HG02571 (cell line): ENCODE measurements around the gene CNOT6L.

ENCODE experiments used
- ATAC-seq: cut with Tn5 transposase; IDR thresholded peaks from one replicate; pipeline ENCODE4 v1.9.1; 2021; ENCODE audit warnings: mild to moderate bottlenecking, moderate library complexity; ENCODE audit not compliant: unreplicated experiment

CNOT6L gene

GRCh38 chr4:77714514-77714913 is 104.7 kb downstream of the CNOT6L start:
- no peak for ATAC-seq

- no peak for ATAC-seq
Observed at GRCh38 chr4:77713884-77714283, 105.3 kb downstream of the CNOT6L start.

- no peak for ATAC-seq
Observed at GRCh38 chr4:77712675-77713074, 106.5 kb downstream of the CNOT6L start.

DNA sequence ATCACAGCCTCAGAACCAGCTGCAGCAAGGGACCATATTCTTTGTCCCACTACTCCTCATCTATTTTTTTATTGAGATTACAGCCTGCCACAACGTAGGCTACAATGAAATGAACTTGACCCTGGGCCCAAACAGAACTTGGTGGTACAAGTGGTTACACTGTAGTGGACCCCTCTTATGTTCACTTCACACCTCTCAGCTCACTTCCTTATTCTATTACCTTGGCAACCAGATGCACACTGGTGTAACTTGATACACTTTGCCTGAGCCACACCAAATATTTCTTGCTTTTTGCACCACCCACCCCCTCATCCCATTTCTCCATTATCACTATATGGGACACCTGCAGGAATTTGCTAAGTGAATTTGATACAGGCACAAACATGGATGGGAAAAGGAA is 107.7 kb downstream of the CNOT6L start:
- no peak for ATAC-seq

- no peak for ATAC-seq
Observed at GRCh38 chr4:77710684-77711083, 108.5 kb downstream of the CNOT6L start.

- no peak for ATAC-seq
Observed at GRCh38 chr4:77710059-77710458, 109.1 kb downstream of the CNOT6L start.

- no peak for ATAC-seq
Observed at GRCh38 chr4:77706717-77707116, 112.5 kb downstream of the CNOT6L start.

DNA sequence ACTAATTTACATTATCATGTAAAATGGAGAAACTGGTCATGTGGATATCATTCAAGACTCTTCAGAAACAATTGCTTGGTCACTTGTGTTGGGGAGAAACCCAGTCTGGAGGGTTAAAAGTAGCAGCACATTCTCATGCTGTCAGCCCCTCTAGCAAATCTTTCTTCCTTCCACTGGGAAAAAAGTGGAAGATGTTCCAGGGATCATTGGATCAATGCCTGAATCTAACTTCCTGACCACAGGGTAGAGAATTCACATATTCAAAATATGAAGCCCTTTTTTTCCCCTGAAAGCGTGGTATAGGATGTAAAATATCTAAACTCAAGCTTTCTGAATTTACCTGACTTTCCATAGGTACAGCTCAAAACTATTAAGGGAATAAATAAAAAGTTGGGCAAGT is 115.5 kb downstream of the CNOT6L start:
- no peak for ATAC-seq

GRCh38 chr4:77701121-77701520 is 118.0 kb downstream of the CNOT6L start:
- ATAC-seq = no peak

- no peak for ATAC-seq
Observed at GRCh38 chr4:77699731-77700210, 119.4 kb downstream of the CNOT6L start.

- no peak for ATAC-seq
Observed at GRCh38 chr4:77697860-77698590, 121.1 kb downstream of the CNOT6L start.

DNA sequence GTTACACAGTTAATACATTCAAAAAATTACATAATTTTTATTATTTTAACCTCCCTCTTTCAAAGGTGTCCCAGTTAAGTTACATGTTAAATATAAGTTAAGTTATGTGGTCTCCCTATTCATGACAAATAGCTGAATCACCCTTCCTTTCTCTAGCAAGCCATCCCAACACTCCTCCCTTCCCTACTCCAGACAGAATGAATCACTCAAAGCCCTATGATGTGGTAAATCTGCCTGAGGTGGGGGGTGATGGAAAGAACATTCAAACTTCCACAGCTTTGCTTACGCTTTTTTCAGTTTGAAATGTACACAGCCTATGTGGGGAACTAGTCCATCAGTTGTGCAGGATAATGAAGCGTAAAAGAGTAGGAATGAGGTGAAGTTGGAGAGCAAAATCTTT is 123.4 kb downstream of the CNOT6L start:
- no peak for ATAC-seq

DNA sequence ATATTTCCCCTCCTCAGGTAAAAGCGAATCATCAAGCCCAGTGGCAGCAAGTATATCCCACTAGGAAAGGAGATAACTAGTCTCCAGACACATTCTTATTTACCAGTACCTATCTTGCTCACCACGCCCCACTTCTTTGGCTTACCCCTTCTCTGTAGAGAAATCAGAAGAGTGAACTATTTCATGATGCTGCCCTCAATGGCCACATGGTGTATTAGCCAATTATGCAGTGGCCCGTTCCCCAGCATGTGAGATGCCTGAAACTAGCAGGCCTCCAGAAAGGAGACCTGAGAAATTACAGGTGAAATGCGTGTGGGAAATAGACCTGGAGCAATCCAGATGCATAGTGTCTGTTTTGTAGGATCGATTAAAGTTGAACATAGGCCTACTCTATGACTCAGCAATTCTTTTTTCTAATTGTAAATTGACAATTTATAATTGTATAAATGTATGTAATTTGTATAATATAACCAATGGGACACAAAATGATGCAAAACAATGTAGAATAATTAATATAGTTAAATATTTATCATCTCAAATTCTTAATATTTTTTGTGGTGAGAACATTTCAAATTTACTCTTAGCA is 126.2 kb downstream of the CNOT6L start:
- no peak for ATAC-seq

DNA sequence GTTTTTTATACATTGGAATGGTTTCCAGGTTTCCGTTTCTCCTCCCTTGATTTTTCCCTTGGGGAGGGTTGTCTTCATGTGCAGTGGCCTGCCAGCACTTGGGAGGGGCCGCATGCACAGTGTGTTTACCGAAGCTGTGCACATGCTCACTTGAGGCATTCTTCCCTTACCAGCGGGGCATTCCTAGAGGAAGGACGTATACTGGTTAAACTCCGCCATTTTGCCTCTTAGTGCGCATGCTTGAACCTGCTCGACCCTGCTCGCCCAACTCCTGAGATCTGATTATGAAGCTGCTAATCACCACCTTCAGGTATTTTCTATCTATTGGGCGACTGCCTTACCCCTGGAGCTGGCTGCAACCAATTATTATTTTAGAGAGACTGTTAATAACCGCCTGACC is 137.4 kb downstream of the CNOT6L start:
- ATAC-seq = no peak

DNA sequence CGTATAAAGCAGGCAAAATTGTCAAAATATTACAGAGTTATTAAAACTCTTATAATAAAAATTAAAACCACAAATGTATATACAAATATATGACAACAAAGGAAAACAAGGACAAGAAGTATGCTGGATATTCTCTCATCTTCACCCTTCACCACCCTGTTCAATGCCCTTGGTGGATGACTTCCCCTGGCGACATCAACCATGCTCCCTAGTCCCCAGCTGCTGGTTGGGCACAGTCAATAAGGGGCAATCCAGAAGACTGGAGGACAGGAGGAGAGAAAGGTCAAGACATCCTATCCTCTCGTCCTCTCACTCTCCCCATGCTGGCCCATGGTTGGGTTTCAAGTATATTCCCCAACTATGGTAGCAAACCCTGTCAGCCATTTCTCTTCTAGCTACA is 142.3 kb downstream of the CNOT6L start:
- ATAC-seq = no peak

DNA sequence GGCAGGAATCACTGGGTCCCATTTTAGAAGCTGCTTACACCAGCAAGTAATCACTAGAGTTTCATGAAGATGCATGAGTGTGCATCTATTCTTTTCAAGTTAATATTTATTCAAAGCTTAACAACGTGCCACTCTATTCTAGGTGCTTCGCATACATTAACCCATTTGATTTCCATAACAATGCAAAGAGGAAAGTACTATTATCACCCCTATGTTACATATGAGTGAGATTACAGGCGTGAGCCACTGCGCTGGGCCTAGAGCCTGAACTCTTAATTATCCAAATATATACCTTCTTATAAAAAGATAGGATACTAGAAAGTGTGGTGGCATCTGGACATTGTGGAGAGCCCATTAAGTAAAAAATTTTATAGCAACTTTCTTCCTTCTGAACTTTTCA is 148.1 kb downstream of the CNOT6L start:
- no peak for ATAC-seq

- ATAC-seq = no peak
Observed at GRCh38 chr4:77669946-77670590, 149.1 kb downstream of the CNOT6L start.

- no peak for ATAC-seq
Observed at GRCh38 chr4:77665381-77666069, 153.6 kb downstream of the CNOT6L start.
